CD14-positive monocyte (primary cell): ENCODE results near the gene BATF2. TPM values are rescaled to one million over a fixed set of nuclear protein-coding genes. Genes with fewer than 3 reads are reported as not detected.

Experiments
- DNase-seq, 3 donors: peaks; one replicate each; pipeline ENCODE4 v3.0.0-alpha.2; 2011 to 2022
- H2AFZ ChIP-seq: 2 replicates; pipeline ENCODE4 v1.6.0; 2012; ENCODE audit warnings: mild to moderate bottlenecking, low read depth, low read length, inconsistent platforms; ENCODE audit not compliant: insufficient read depth, poor library complexity, severe bottlenecking
- H3K27ac ChIP-seq, 2 donors: 1 replicate in 1 of 2; 2 replicates in 1 of 2; pipeline ENCODE4 v1.5.1; 2012 to 2013; ENCODE audit warnings: low read length in 2 of 2, control low read depth in 1 of 2, inconsistent platforms in 1 of 2, low read depth in 1 of 2, mild to moderate bottlenecking in 1 of 2
- H3K27me3 ChIP-seq, 2 donors: one replicate each; pipeline versions ENCODE4 v1.6.0 to v1.6.1; 2011 to 2013; ENCODE audit warnings: low read length in 2 of 2; ENCODE audit not compliant: control insufficient read depth in 2 of 2, insufficient read depth in 2 of 2
- H3K36me3 ChIP-seq, 2 donors: replicated peaks in 1 of 2; 1 replicate in 1 of 2; 2 replicates in 1 of 2; pipeline versions ENCODE4 v1.5.1 to v1.6.1; 2012 to 2013; ENCODE audit warnings: low read length in 2 of 2, control low read depth in 1 of 2, inconsistent platforms in 1 of 2, mild to moderate bottlenecking in 1 of 2; ENCODE audit not compliant: insufficient read depth in 2 of 2, control insufficient read depth in 1 of 2
- H3K4me1 ChIP-seq, 2 donors: 1 replicate in 1 of 2; 2 replicates in 1 of 2; pipeline versions ENCODE4 v1.5.1 to v1.6.1; 2012 to 2013; ENCODE audit warnings: low read length in 2 of 2, control low read depth in 1 of 2, inconsistent platforms in 1 of 2, mild to moderate bottlenecking in 1 of 2, moderate library complexity in 1 of 2; ENCODE audit not compliant: insufficient read depth in 2 of 2, control insufficient read depth in 1 of 2
- H3K4me2 ChIP-seq: replicated peaks from 2 replicates; pipeline ENCODE3; 2012; ENCODE audit warnings: low read length, moderate library complexity, mild to moderate bottlenecking; ENCODE audit not compliant: poor library complexity, severe bottlenecking; ENCODE audit errors: extremely low read depth
- H3K4me3 ChIP-seq, 3 experiments: fragments of 200-600 bp in 1 of 3; sonication (generic) in 1 of 3; replicated peaks in 1 of 3; 1 replicate in 2 of 3; 2 replicates in 1 of 3; pipeline ENCODE4 v1.5.1; 2011 to 2013; ENCODE audit warnings: low read length in 3 of 3, mild to moderate bottlenecking in 3 of 3, control low read depth in 2 of 3, low read depth in 2 of 3, inconsistent platforms in 1 of 3, moderate library complexity in 1 of 3
- H3K79me2 ChIP-seq: 2 replicates; pipeline ENCODE4 v1.6.0; 2012; ENCODE audit warnings: mild to moderate bottlenecking, control low read depth, inconsistent platforms, low read length, moderate library complexity; ENCODE audit not compliant: insufficient read depth
- H3K9ac ChIP-seq: 2 replicates; pipeline ENCODE4 v1.6.0; 2017; ENCODE audit warnings: low read length, mild to moderate bottlenecking; ENCODE audit not compliant: insufficient read depth, poor library complexity, severe bottlenecking
- H3K9me3 ChIP-seq, 2 donors: replicated peaks in 1 of 2; 1 replicate in 1 of 2; 2 replicates in 1 of 2; pipeline versions ENCODE4 v1.5.1 to v1.6.1; 2012 to 2013; ENCODE audit warnings: low read length in 2 of 2, control low read depth in 1 of 2; ENCODE audit not compliant: control insufficient read depth in 1 of 2, insufficient read depth in 1 of 2
- H4K20me1 ChIP-seq: 2 replicates; pipeline ENCODE4 v1.6.0; 2012; ENCODE audit warnings: mild to moderate bottlenecking, low read length, control low read depth, moderate library complexity; ENCODE audit not compliant: insufficient read depth
- H3K27ac Mint-ChIP-seq, 7 donors: one replicate each; pipeline ENCODE4 v1.8.0; 2020; ENCODE audit warnings: mild to moderate bottlenecking in 7 of 7, mixed read lengths in 7 of 7, moderate library complexity in 6 of 7, inconsistent platforms in 2 of 7
- H3K27me3 Mint-ChIP-seq, 3 donors: one replicate each; pipeline ENCODE4 v1.8.0; 2021 to 2022; ENCODE audit warnings: low read depth in 3 of 3, mild to moderate bottlenecking in 3 of 3, mixed read lengths in 3 of 3, moderate library complexity in 3 of 3, inconsistent platforms in 1 of 3
- H3K36me3 Mint-ChIP-seq, 2 donors: one replicate each; pipeline ENCODE4 v1.8.0; 2020; ENCODE audit warnings: mixed read lengths in 2 of 2, inconsistent platforms in 1 of 2, mild to moderate bottlenecking in 1 of 2
- H3K4me1 Mint-ChIP-seq: one replicate; pipeline ENCODE4 v1.8.0; 2020; ENCODE audit warnings: mild to moderate bottlenecking, mixed read lengths
- H3K4me3 Mint-ChIP-seq, 2 donors: one replicate each; pipeline ENCODE4 v1.8.0; 2020; ENCODE audit warnings: mild to moderate bottlenecking in 2 of 2, mixed read lengths in 2 of 2, moderate library complexity in 1 of 2
- H3K9me3 Mint-ChIP-seq, 7 donors: one replicate each; pipeline ENCODE4 v1.8.0; 2020 to 2022; ENCODE audit warnings: mixed read lengths in 7 of 7, mild to moderate bottlenecking in 6 of 7, moderate library complexity in 6 of 7, inconsistent platforms in 2 of 7
- CTCF ChIP-seq: fragments of 200-600 bp; IDR thresholded peaks from one replicate; pipeline ENCODE4 v1.8.0; 2022; ENCODE audit warnings: antibody characterized with exemption, mild to moderate bottlenecking
- WGBS: methylation state at CpG from one replicate; pipeline ENCODE4 v1.1.5; 2013; ENCODE audit warnings: missing lambda C conversion rate; ENCODE audit not compliant: insufficient coverage; 5-methylcytosine and 5-hydroxymethylcytosine counted together
- intact Hi-C, 2 donors: fragments of 100-400 bp; cut with micrococcal nuclease; formaldehyde crosslinking; loops; one replicate each; pipeline versions ENCODE4 v1.15.0 to v1.15.1; 2023
- polyA plus RNA-seq, 3 donors: library from polyadenylated mRNA; depleted of rRNA in 1 of 3; unstranded in 2 of 3; stranded (reverse) in 1 of 3; fragments of 300-500 nt in 2 of 3; fragments of >200 nt in 1 of 3; fragmentation: Illumina TruSeq in 2 of 3; gene quantifications; 1 replicate in 2 of 3; 2 replicates in 1 of 3; pipeline ENCODE4 v1.2.3, GENCODE V29; 2012 to 2021

Gene BATF2
- polyA plus RNA-seq, 3 donors, result 0.97 to 1.7 (median 1.1) TPM

GRCh38 chr11:64969209-64969608 is 27.6 kb downstream of the BATF2 start:
- Histone ChIP-seq H3K36me3 (no peaks in the 10 kb centered on the region), H3K4me2 (no peak overlapping the region), H3K27me3 (peaks cover 2 to 24% of the 10 kb centered on the region in 2 donors), H3K4me3 (no peak overlapping the region), H3K4me1 (peaks cover 17 to 22% of the 10 kb centered on the region in 2 donors), H4K20me1 (no peaks in the 10 kb centered on the region), H3K27ac (no peak overlapping the region), H3K9me3 (no peaks in the 10 kb centered on the region), H3K79me2 (no peaks in the 10 kb centered on the region), H2AFZ (no peak overlapping the region), H3K9ac (no peak overlapping the region)
- H3K4me3 Mint-ChIP-seq, result no peak overlapping the region
- 94% methylated on average over 2 of the region's 5 CpGs for WGBS
- no peak overlapping the region for H3K27ac Mint-ChIP-seq
- peaks cover 22% of the 10 kb centered on the region for H3K4me1 Mint-ChIP-seq
- H3K27me3 Mint-ChIP-seq, result peaks cover 26 to 42% (median 35%) of the 10 kb centered on the region in 3 donors
- intact Hi-C loops, result no loop called here
- no peaks in the 10 kb centered on the region for H3K36me3 Mint-ChIP-seq
- no peak for DNase-seq
- no peak for TF ChIP-seq CTCF
- peaks cover 0 to 3% (median 0%) of the 10 kb centered on the region in 7 donors for H3K9me3 Mint-ChIP-seq

DNA sequence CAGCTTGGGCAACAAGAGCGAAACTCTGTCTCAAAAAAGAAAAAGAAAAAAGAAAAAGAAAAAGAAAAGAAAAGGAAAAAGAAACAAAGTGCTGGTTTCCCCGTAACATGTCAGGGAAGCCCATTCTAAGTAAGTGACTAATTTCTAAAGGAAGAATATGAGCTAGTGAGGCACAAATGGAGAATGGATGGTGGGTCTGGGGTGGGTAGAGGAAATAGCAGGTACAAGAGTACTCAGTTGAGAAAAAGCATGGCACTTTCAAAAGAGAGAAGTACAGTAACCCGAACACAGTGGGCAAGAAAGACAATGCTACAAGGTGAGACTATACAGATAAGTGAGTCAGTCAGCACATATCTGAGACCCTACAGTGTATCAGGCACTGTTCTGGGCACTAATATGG is 29.4 kb downstream of the BATF2 start:
- Histone ChIP-seq H3K4me2 (no peak overlapping the region), H3K79me2 (no peaks in the 10 kb centered on the region), H3K9me3 (no peaks in the 10 kb centered on the region), H3K36me3 (no peaks in the 10 kb centered on the region), H3K9ac (no peak overlapping the region), H4K20me1 (no peaks in the 10 kb centered on the region), H3K4me1 (peaks cover 17 to 24% of the 10 kb centered on the region in 2 donors), H3K27ac (no peak overlapping the region), H3K27me3 (peaks cover 2 to 20% of the 10 kb centered on the region in 2 donors), H3K4me3 (no peak overlapping the region), H2AFZ (no peak overlapping the region)
- DNase-seq, result no peak
- 75% methylated on average over 2 of the region's 3 CpGs for WGBS
- no peak overlapping the region for H3K4me3 Mint-ChIP-seq
- H3K4me1 Mint-ChIP-seq, result peaks cover 23% of the 10 kb centered on the region
- H3K36me3 Mint-ChIP-seq, result no peaks in the 10 kb centered on the region
- no peak for TF ChIP-seq CTCF
- H3K27ac Mint-ChIP-seq, result no peak overlapping the region
- peaks cover 19 to 29% (median 26%) of the 10 kb centered on the region in 3 donors for H3K27me3 Mint-ChIP-seq
- no peaks in the 10 kb centered on the region for H3K9me3 Mint-ChIP-seq
- intact Hi-C loops, result no loop called here
